Loucy (cell line): ENCODE data around the gene GRID1.

Source experiments
- CTCF ChIP-seq: fragments of 200-600 bp; sonication (generic); conservative IDR thresholded peaks from 2 replicates; pipeline ENCODE4 v1.5.1; 2014; ENCODE audit warnings: mild to moderate bottlenecking, antibody characterized with exemption, low read length
- EZH2phosphoT487 ChIP-seq: fragments of 200-600 bp; IDR thresholded peaks from 2 replicates; pipeline ENCODE4 v1.6.1; 2018; ENCODE audit warnings: antibody characterized with exemption, mild to moderate bottlenecking, moderate library complexity, borderline replicate concordance

GRCh38 chr10:85635650-85636049 is 730.9 kb downstream of the GRID1 start:
- TF ChIP-seq CTCF (no peak), EZH2phosphoT487 (no peak)
